Dendritic cell treated with granulocyte-macrophage colony-stimulating factor and Interleukin-4, amounts not matched to agents 40 ng/mL and 50 ng/mL, for 4 days (primary cell): ENCODE data around the gene WNT6.

Experiments
- H3K27ac Mint-ChIP-seq: one replicate; pipeline ENCODE4 v1.8.0; 2022; ENCODE audit warnings: mild to moderate bottlenecking, mixed read lengths
- H3K27me3 Mint-ChIP-seq: one replicate; pipeline ENCODE4 v1.8.0; 2022; ENCODE audit warnings: mild to moderate bottlenecking, mixed read lengths
- H3K36me3 Mint-ChIP-seq: one replicate; pipeline ENCODE4 v1.8.0; 2022; ENCODE audit warnings: low read depth, mixed read lengths
- H3K4me1 Mint-ChIP-seq: one replicate; pipeline ENCODE4 v1.8.0; 2022; ENCODE audit warnings: low read depth, mixed read lengths
- H3K4me3 Mint-ChIP-seq: one replicate; pipeline ENCODE4 v1.8.0; 2022; ENCODE audit warnings: mild to moderate bottlenecking, moderate library complexity, mixed read lengths
- H3K9me3 Mint-ChIP-seq: one replicate; pipeline ENCODE4 v1.8.0; 2022; ENCODE audit warnings: mixed read lengths
- intact Hi-C: fragments of 100-400 bp; cut with micrococcal nuclease; formaldehyde crosslinking; loops from one replicate; pipeline ENCODE4 v1.15.0; 2022

The WNT6 gene

GRCh38 chr2:218871345-218872302 is 12.0 kb downstream of the WNT6 start:
- no peaks in the 10 kb centered on the region for H3K36me3 Mint-ChIP-seq
- H3K4me1 Mint-ChIP-seq: peaks cover 54% of the 10 kb centered on the region
- H3K9me3 Mint-ChIP-seq: no peaks in the 10 kb centered on the region
- peaks cover 83% of the 10 kb centered on the region for H3K27me3 Mint-ChIP-seq
- intact Hi-C loops: no loop called here
- H3K4me3 Mint-ChIP-seq: peak overlapping the region; percentile 63
- no peak overlapping the region for H3K27ac Mint-ChIP-seq

- H3K4me3 Mint-ChIP-seq: no peak overlapping the region
- no peak overlapping the region for H3K27ac Mint-ChIP-seq
- intact Hi-C loops: no loop called here
- H3K36me3 Mint-ChIP-seq: no peaks in the 10 kb centered on the region
- peaks cover 46% of the 10 kb centered on the region for H3K4me1 Mint-ChIP-seq
- peaks cover 88% of the 10 kb centered on the region for H3K27me3 Mint-ChIP-seq
- no peaks in the 10 kb centered on the region for H3K9me3 Mint-ChIP-seq
Observed at GRCh38 chr2:218872645-218873358, 13.2 kb downstream of the WNT6 start.

- no peaks in the 10 kb centered on the region for H3K9me3 Mint-ChIP-seq
- no peak overlapping the region for H3K27ac Mint-ChIP-seq
- intact Hi-C loops: no loop called here
- H3K27me3 Mint-ChIP-seq: peaks cover 91% of the 10 kb centered on the region
- peaks cover 38% of the 10 kb centered on the region for H3K4me1 Mint-ChIP-seq
- no peak overlapping the region for H3K4me3 Mint-ChIP-seq
- H3K36me3 Mint-ChIP-seq: no peaks in the 10 kb centered on the region
Observed at GRCh38 chr2:218873359-218874194, 14.0 kb downstream of the WNT6 start.

DNA sequence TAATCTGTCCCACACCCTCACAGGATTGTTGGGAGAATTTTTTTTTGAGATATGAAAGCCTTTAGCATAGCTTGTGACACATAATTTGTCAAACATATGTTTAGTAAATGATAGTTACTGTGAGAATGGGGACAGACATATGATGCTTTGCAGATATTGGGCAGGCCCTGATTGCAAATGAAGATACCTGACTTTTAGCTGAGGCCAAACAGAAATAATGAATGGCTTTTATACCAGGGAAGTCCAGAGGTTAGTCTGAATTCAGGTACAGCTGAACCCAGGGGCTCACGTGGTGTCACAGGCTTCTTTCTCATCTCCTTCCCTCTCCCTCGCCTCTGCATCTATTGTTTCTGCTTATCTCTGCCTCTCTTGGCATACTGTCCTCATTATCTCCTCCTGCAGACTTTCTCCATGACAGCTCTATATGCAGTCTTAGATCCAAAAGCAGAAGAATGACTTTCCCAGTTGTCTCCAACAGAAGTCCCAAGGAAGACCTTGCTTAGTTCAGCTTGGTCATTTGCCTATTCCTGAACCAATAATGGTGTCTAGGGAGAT is 16.2 kb downstream of the WNT6 start:
- H3K27me3 Mint-ChIP-seq: peaks cover 94% of the 10 kb centered on the region
- H3K36me3 Mint-ChIP-seq: no peaks in the 10 kb centered on the region
- no peaks in the 10 kb centered on the region for H3K9me3 Mint-ChIP-seq
- no peak overlapping the region for H3K27ac Mint-ChIP-seq
- intact Hi-C loops: loop anchor here (1.0 kb wide), 1 partner anchor 23 kb away; no protein-coding TSS in a partner anchor
- peaks cover 43% of the 10 kb centered on the region for H3K4me1 Mint-ChIP-seq
- H3K4me3 Mint-ChIP-seq: no peak overlapping the region

GRCh38 chr2:218876562-218877219 is 17.1 kb downstream of the WNT6 start:
- H3K27ac Mint-ChIP-seq: no peak overlapping the region
- H3K4me3 Mint-ChIP-seq: no peak overlapping the region

GRCh38 chr2:218877331-218877730 is 17.7 kb downstream of the WNT6 start:
- intact Hi-C loops: no loop called here
- Mint-ChIP-seq H3K27ac (no peak overlapping the region), H3K27me3 (peaks cover 95% of the 10 kb centered on the region), H3K36me3 (no peaks in the 10 kb centered on the region), H3K4me1 (peaks cover 36% of the 10 kb centered on the region), H3K9me3 (no peaks in the 10 kb centered on the region), H3K4me3 (no peak overlapping the region)

More at GRCh38 chr2:218876562-218877219, 17.1 kb downstream of the WNT6 start:
- no peaks in the 10 kb centered on the region for H3K36me3 Mint-ChIP-seq
- H3K4me1 Mint-ChIP-seq: peaks cover 36% of the 10 kb centered on the region
- peaks cover 95% of the 10 kb centered on the region for H3K27me3 Mint-ChIP-seq
- H3K9me3 Mint-ChIP-seq: no peaks in the 10 kb centered on the region
- intact Hi-C loops: loop anchor here (1.0 kb wide), 1 partner anchor 22 kb away; no protein-coding TSS in a partner anchor

DNA sequence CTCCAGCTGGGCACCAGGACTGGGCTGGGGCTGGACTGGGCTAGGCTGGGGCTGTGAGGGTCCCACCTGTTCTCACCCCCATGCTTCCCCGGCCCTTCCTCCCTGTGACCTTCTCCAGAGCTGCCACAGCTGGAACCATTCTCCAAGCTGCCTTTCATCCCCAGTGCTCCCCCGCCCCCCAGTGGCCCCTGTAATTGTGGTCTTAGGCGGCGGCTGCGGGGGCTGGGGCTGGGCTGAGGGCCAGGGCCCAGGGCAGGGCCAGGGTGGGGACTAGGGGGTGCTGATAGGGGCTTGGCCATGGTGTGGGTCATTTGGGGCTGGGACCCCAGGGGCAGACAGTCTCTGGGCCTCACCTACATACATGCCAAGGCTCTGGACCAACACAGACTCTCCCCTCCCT is 18.3 kb downstream of the WNT6 start:
- Mint-ChIP-seq H3K9me3 (no peaks in the 10 kb centered on the region), H3K4me1 (peaks cover 33% of the 10 kb centered on the region), H3K27ac (no peak overlapping the region), H3K36me3 (no peaks in the 10 kb centered on the region), H3K4me3 (no peak overlapping the region), H3K27me3 (peaks cover 95% of the 10 kb centered on the region)
- intact Hi-C loops: no loop called here

GRCh38 chr2:218878486-218878885 is 18.9 kb downstream of the WNT6 start:
- intact Hi-C loops: no loop called here
- peaks cover 93% of the 10 kb centered on the region for H3K27me3 Mint-ChIP-seq
- no peak overlapping the region for H3K4me3 Mint-ChIP-seq
- H3K27ac Mint-ChIP-seq: no peak overlapping the region
- H3K36me3 Mint-ChIP-seq: no peaks in the 10 kb centered on the region
- H3K4me1 Mint-ChIP-seq: peaks cover 28% of the 10 kb centered on the region
- H3K9me3 Mint-ChIP-seq: no peaks in the 10 kb centered on the region

- Mint-ChIP-seq H3K4me1 (peaks cover 28% of the 10 kb centered on the region), H3K4me3 (no peak overlapping the region), H3K27me3 (peaks cover 92% of the 10 kb centered on the region)
Observed at GRCh38 chr2:218878926-218879761, 19.5 kb downstream of the WNT6 start.

DNA sequence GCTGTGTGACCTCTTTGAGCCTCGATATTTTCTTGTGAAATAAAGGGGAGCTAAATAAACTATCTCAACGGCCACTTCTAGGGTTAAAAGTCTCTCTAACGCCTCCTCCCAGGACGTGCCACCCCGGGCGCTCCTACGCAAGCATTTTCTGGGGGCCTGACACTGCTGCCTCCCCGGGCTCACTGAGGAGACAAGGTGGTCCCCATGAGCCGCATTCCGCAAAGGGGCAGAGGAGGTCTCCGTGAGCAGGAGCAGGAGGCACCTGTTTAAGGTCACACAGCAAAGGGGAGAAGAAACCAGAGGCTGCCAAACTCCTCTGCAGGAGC is 20.1 kb downstream of the WNT6 start:
- peaks cover 28% of the 10 kb centered on the region for H3K4me1 Mint-ChIP-seq
- H3K4me3 Mint-ChIP-seq: no peak overlapping the region
- no peaks in the 10 kb centered on the region for H3K9me3 Mint-ChIP-seq
- intact Hi-C loops: no loop called here
- H3K36me3 Mint-ChIP-seq: no peaks in the 10 kb centered on the region
- H3K27ac Mint-ChIP-seq: no peak overlapping the region
- H3K27me3 Mint-ChIP-seq: peaks cover 92% of the 10 kb centered on the region

More at GRCh38 chr2:218878926-218879761, 19.5 kb downstream of the WNT6 start:
- intact Hi-C loops: no loop called here
- Mint-ChIP-seq H3K27ac (no peak overlapping the region), H3K9me3 (no peaks in the 10 kb centered on the region), H3K36me3 (no peaks in the 10 kb centered on the region)

- H3K9me3 Mint-ChIP-seq: no peaks in the 10 kb centered on the region
- H3K27me3 Mint-ChIP-seq: peaks cover 93% of the 10 kb centered on the region
- no peaks in the 10 kb centered on the region for H3K36me3 Mint-ChIP-seq
- peaks cover 28% of the 10 kb centered on the region for H3K4me1 Mint-ChIP-seq
- peak within 1 kb of the TSS; percentile 44 for H3K4me3 Mint-ChIP-seq
- H3K27ac Mint-ChIP-seq: no peak within 1 kb of the TSS
- intact Hi-C loops: no loop called here
Observed at GRCh38 chr2:218880102-218880858, 20.7 kb downstream of the WNT6 start, which contains the start of gene WNT10A. WNT10A (plus strand) TSS chr2:218880852; CDS start chr2:218880996, 144 bp downstream.
